RWPE2 (cell line): Measurements from ENCODE around the gene HOXC10.

Experiments
- ATAC-seq: fragments of 200-7000 bp; cut with Tn5 transposase; 3 replicates; pipeline ENCODE4 v1.9.1; 2021; ENCODE audit warnings: low read depth
- DNase-seq: peaks from one replicate; pipeline ENCODE4 v3.0.0-alpha.2; 2020; ENCODE audit warnings: low spot score
- H3K27ac ChIP-seq: fragments of 450-650 bp; 2 replicates; pipeline ENCODE4 v1.5.1; 2017; ENCODE audit warnings: mild to moderate bottlenecking; ENCODE audit not compliant: poor library complexity, severe bottlenecking
- H3K27me3 ChIP-seq: fragments of 250-450 bp; sonication (Bioruptor Pico); 2 replicates; pipeline ENCODE4 v1.5.1; 2021; ENCODE audit warnings: mild to moderate bottlenecking, moderate library complexity; ENCODE audit not compliant: insufficient read depth, poor library complexity, severe bottlenecking
- H3K36me3 ChIP-seq: fragments of 250-450 bp; sonication (Bioruptor Pico); 2 replicates; pipeline ENCODE4 v1.5.1; 2020; ENCODE audit warnings: low read depth, mild to moderate bottlenecking, moderate library complexity
- H3K4me1 ChIP-seq: fragments of 250-450 bp; sonication (Bioruptor Pico); 2 replicates; pipeline ENCODE4 v1.5.1; 2021; ENCODE audit warnings: mild to moderate bottlenecking, moderate library complexity; ENCODE audit not compliant: insufficient read depth, poor library complexity, severe bottlenecking
- H3K4me3 ChIP-seq: fragments of 250-450 bp; sonication (Bioruptor Pico); 2 replicates; pipeline ENCODE4 v1.5.1; 2021; ENCODE audit warnings: mild to moderate bottlenecking, moderate library complexity; ENCODE audit not compliant: severe bottlenecking
- H3K9me3 ChIP-seq: fragments of 250-450 bp; sonication (Bioruptor Pico); 2 replicates; pipeline ENCODE4 v1.5.1; 2021; ENCODE audit warnings: mild to moderate bottlenecking, moderate library complexity; ENCODE audit not compliant: severe bottlenecking
- CTCF ChIP-seq: fragments of 450-650 bp; IDR thresholded peaks from one replicate; pipeline ENCODE4 v1.5.1; 2017; ENCODE audit warnings: mild to moderate bottlenecking, moderate library complexity; ENCODE audit not compliant: poor library complexity, severe bottlenecking

The HOXC10 gene

GRCh38 chr12:53980802-53981496, 4.0 kb upstream of the HOXC10 start:
- Histone ChIP-seq H3K4me1 (peaks cover 6% of the 10 kb centered on the region), H3K27ac (no peak overlapping the region), H3K4me3 (no peak overlapping the region), H3K9me3 (no peaks in the 10 kb centered on the region), H3K36me3 (no peaks in the 10 kb centered on the region), H3K27me3 (peaks cover 87% of the 10 kb centered on the region)
- no peak for ATAC-seq
- DNase-seq = no peak
- no peak for TF ChIP-seq CTCF

DNA sequence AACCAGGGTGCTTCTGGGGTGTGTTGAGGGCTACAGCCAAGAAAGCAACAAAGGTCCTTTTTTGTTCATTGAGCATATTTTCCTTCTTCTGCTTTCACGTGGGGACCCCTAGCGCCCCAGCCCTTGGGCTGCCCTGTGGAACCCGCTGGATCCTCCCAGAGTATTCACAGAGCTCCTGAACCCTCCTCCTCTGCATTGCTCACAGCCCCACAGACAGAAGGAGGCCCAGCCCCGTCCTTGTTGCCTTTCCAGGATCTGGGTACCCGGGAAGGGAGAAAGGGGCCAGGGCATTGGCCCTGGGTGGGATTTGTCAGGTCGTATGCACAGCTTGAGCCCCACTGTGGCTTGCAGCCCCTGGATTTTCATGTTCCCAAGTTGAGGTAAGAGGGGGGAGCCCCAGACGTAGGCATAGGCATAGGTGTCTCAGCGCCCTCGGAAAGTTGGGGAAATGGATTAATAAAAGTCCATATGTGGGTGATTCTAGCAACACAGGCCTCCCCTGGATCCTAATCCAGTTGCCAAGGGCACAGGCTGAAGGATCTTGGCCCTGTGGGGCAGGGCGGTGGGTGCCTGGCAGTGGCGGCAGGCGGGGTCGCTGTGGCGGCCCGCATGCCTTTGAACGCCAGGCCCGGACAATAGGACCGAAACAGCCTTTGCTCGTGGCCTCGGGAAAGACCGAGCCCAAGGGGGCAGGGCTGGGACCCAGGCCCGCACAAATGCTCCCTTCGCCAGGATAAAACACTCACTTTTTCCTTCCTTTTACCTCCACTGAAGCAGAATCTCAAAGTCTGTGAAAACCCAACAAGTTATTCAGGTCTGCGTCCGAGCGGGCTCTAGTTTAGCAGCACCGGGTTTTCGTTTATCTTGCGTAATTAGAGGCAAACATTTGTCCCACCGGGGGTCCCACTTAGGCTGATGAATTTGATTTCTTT, 3.0 kb upstream of the HOXC10 start:
- DNase-seq (no peak), ATAC-seq (no peak)
- Histone ChIP-seq H3K4me1 (peaks cover 6% of the 10 kb centered on the region), H3K9me3 (no peaks in the 10 kb centered on the region), H3K4me3 (no peak overlapping the region), H3K27me3 (peaks cover 90% of the 10 kb centered on the region), H3K36me3 (no peaks in the 10 kb centered on the region), H3K27ac (no peak overlapping the region)
- no peak for TF ChIP-seq CTCF

DNA sequence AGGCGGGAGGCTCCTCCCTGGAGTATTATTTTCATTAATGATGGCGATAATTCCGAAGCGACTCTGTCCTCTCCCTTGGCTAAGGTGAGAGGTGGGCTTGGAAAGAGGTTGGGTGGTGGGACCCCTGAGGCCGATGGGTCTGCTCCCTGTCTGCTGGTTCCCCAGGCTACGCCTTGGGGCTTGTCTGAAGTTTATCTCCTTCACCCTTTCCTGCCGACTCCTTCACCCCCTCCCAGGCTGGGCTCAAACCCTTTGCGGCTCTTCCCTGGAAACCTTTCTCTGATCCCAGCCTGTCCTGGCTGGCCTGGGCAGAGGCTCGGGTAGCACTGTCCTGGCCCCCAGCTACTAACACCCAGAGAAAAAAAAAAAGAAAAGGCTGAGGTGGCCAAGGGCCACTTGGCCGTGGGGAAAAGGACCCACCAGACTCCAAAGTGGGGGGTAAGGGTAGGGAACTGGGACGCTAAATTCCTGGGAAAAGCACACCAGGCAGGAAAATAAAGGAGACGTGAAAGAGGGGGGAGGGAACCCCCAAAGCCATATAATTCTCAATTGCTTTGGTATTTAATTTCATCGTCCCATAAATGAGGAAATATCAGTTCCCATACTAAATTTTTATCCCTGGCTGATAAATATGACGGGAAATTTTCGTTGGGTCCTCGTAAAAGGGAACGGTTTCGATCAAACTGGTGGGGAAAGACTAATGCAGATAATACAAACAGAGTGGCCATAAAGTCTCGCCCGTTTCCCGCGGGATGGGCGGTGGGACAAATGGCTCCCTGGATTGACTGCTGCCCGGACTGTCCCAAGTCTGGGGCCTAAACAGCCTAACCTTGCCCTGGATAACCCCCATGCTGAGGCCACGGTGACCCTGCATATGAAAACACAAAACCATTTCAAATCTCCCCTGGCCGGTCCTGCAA, 2.0 kb upstream of the HOXC10 start:
- no peak for TF ChIP-seq CTCF
- no peak overlapping the region for H3K4me3 ChIP-seq
- peaks cover 4% of the 10 kb centered on the region for H3K4me1 ChIP-seq
- DNase-seq = no peak
- H3K27me3 ChIP-seq = peaks cover 90% of the 10 kb centered on the region
- no peaks in the 10 kb centered on the region for H3K9me3 ChIP-seq
- no peaks in the 10 kb centered on the region for H3K36me3 ChIP-seq
- no peak for ATAC-seq
- no peak overlapping the region for H3K27ac ChIP-seq

DNA sequence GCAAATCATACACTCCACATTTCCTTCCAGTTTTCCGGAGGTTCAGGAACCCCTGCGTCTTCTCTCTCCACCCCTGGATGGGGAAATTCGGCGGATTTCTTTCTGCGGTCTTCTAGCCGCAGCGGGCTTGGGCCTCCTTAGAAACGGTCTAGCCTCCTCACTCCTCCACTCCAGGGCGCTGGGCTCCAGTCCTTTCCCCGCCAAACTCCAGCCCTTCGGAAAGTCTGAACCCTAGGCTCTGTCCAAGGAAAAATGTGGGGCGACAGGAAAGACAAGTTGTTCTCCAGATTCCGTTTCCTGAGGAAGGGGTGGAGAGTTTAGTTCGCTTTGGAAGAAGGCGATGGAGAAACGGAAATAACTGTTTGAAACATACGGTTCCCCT, 1.4 kb upstream of the HOXC10 start:
- TF ChIP-seq CTCF = no peak
- Histone ChIP-seq H3K4me3 (no peak overlapping the region), H3K27me3 (peaks cover 93% of the 10 kb centered on the region), H3K4me1 (peaks cover 4% of the 10 kb centered on the region), H3K27ac (no peak overlapping the region), H3K9me3 (no peaks in the 10 kb centered on the region), H3K36me3 (no peaks in the 10 kb centered on the region)
- no peak for ATAC-seq
- no peak for DNase-seq
